ENCODE measurements around the gene IL36G.
"Not testable (repeated sequence)": the region's sequence is repeated elsewhere in the genome, so short reads cannot be mapped to it uniquely, and the experiment has no call there.

Gene IL36G

GRCh38 chr2:112977559-112978056 lies at the start of gene IL36G:
IL36G (plus strand) TSS chr2:112978006; CDS start chr2:112978639, 633 bp downstream.
- no peak within 1 kb of the TSS for H3K4me3 ChIP-seq (ENCODE audit: low read depth, low read length)

- no peak overlapping the region for H3K4me3 ChIP-seq (ENCODE audit: low read depth, low read length)
Observed at GRCh38 chr2:112933261-112933660, 44.5 kb upstream of the IL36G start.

GRCh38 chr2:112934117-112934516 lies 43.7 kb upstream of the IL36G start:
- H3K4me3 ChIP-seq (ENCODE audit: low read depth, low read length), result not testable (repeated sequence)

- no peak overlapping the region for H3K4me3 ChIP-seq (ENCODE audit: low read depth, low read length)
Observed at GRCh38 chr2:112936927-112937232, 40.9 kb upstream of the IL36G start.

- no peak overlapping the region for H3K4me3 ChIP-seq (ENCODE audit: low read depth, low read length)
Observed at GRCh38 chr2:112938904-112939303, 38.9 kb upstream of the IL36G start.

- H3K4me3 ChIP-seq (ENCODE audit: low read depth, low read length), result no peak overlapping the region
Observed at GRCh38 chr2:112939425-112939824, 38.4 kb upstream of the IL36G start.

- no peak overlapping the region for H3K4me3 ChIP-seq (ENCODE audit: low read depth, low read length)
Observed at GRCh38 chr2:112940859-112941625, 36.8 kb upstream of the IL36G start.

- no peak overlapping the region for H3K4me3 ChIP-seq (ENCODE audit: low read depth, low read length)
Observed at GRCh38 chr2:112941753-112942653, 35.8 kb upstream of the IL36G start.

- H3K4me3 ChIP-seq (ENCODE audit: low read depth, low read length), result no peak overlapping the region
Observed at GRCh38 chr2:112942654-112943002, 35.2 kb upstream of the IL36G start.

GRCh38 chr2:112944971-112945370 lies 32.8 kb upstream of the IL36G start:
- H3K4me3 ChIP-seq (ENCODE audit: low read depth, low read length), result no peak overlapping the region

- no peak overlapping the region for H3K4me3 ChIP-seq (ENCODE audit: low read depth, low read length)
Observed at GRCh38 chr2:112946086-112946485, 31.7 kb upstream of the IL36G start.

- no peak overlapping the region for H3K4me3 ChIP-seq (ENCODE audit: low read depth, low read length)
Observed at GRCh38 chr2:112947374-112947773, 30.4 kb upstream of the IL36G start.

- no peak overlapping the region for H3K4me3 ChIP-seq (ENCODE audit: low read depth, low read length)
Observed at GRCh38 chr2:112949456-112949855, 28.4 kb upstream of the IL36G start.

- no peak overlapping the region for H3K4me3 ChIP-seq (ENCODE audit: low read depth, low read length)
Observed at GRCh38 chr2:112954364-112954763, 23.4 kb upstream of the IL36G start.

- no peak overlapping the region for H3K4me3 ChIP-seq (ENCODE audit: low read depth, low read length)
Observed at GRCh38 chr2:112957511-112957910, 20.3 kb upstream of the IL36G start.

GRCh38 chr2:112958428-112959108 lies 19.2 kb upstream of the IL36G start:
- H3K4me3 ChIP-seq (ENCODE audit: low read depth, low read length), result no peak overlapping the region

- H3K4me3 ChIP-seq (ENCODE audit: low read depth, low read length), result no peak overlapping the region
Observed at GRCh38 chr2:112959109-112959812, 18.5 kb upstream of the IL36G start.

GRCh38 chr2:112960230-112960825 lies 17.5 kb upstream of the IL36G start:
- no peak overlapping the region for H3K4me3 ChIP-seq (ENCODE audit: low read depth, low read length)

GRCh38 chr2:112962308-112963175 lies 15.3 kb upstream of the IL36G start:
- H3K4me3 ChIP-seq (ENCODE audit: low read depth, low read length), result no peak overlapping the region

- no peak overlapping the region for H3K4me3 ChIP-seq (ENCODE audit: low read depth, low read length)
Observed at GRCh38 chr2:112967023-112967422, 10.8 kb upstream of the IL36G start.

All from iPS-11a (cell line).